ENCODE data around the gene MMD.
"Not testable (repeated sequence)": the region's sequence is repeated elsewhere in the genome, so short reads cannot be mapped to it uniquely, and the experiment has no call there.

Gene MMD

DNA sequence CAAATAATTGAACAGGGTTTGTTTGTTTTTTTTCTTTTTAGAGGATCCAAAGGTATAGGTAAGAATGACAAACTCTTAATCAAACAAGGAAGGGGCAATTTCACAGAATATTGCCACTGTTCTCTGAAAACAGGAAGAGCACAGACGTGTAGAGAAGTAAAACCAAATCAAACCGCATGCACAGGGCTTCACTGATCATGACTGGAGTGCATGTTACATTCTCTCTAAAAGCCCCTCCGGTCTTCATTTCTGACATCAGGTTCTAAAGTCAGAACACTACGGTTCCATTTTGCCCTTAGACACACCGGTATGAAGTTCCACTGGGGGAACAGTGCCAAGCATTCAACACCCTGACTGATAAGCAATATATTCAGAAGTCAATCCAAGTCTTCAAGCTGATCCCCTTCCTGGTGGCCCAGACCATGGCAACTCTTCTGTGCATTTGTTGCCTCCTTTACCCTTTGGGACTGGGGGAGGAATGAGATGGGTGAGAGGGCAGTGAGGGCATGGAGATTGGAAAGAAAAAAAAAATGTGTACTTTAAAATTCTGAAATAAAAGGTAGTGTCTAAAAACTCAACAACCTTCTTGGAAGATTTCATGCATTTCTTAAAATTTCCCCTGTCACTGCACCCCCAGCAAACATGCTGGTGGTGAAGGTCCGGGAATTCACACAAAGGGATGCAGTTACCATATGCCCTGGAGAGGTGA lies 1.4 kb downstream of the MMD start:
- peak; percentile 17 for DNase-seq (ENCODE audit: low read depth)

DNA sequence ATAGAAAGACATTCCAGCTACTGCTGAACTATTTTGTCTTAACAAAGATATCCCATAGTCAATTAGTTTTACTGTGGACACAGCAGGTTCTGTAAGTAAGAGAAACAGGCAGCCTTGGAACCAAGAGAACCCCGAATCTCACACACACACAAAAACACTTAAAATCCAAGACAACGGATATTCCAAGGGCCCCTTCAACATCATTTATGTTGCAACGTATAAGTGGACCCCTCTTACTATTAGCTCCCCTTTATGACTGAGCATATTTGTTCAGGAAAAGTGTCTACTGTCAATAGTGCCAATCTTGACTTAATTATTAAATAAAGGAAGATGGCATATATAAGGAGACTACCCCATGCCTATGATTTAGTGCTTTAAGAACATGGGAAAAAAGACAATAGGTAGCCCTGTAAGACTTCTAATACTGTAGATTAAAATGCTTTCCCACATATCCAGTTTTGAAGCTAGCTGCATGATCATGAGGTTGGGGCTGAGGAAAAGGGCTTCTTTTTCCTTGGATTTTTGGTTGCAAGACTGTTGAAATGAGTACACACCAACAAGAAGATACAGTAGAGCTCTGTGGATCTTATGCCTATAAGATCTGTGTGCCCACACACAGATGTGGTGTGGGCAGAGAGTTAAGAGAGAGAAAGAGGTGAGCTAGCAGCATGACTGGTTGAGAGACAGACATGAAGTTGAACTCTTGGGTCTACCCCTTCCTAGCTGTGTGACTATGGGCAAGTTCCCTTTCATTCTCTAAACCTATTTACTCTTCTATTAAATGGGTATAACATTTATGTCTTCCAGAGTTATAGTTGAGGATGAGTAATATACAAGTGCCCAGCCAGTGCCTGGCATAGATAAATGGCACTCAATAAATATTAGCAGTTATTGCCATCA lies 3.0 kb downstream of the MMD start:
- DNase-seq (ENCODE audit: low read depth) = no peak

DNA sequence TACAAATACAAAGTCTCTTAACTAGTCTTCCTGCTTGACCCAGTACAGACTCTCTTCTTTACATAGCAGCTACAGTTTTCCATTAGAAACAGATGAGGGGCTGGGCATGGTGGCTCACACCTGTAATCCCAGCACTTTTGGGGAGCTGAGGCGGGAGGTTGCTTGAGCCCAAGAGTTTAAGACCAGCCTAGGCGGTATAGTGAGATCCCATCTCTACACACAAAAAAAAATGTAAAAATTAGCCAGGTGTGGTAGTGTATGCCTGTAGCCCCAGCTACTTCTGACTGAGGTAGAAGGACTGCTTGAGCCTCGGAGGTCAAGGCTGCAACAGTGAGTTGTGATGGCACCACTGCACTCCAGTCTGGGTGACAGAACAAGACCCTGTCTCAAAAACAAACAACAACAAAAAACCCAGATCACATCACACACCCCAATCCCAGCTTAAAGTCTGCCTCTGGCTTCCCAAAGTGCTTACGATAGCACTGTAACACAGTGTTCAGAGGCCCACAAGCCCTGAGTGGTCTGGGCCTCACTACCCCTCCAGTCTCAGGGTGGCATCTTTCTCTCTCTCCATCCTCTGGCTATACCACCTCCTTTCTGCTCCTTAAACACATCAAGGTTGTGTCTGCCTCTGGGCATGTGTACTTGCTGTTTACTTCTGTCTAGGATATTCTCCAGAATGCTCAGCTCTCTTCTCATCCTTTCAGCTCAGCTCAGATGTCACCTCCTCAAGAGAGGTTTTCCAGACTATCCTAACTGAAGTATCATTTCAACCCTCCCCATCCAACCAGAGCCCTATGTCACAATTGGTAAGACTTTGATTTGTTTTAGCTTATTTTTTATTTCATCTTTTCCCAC lies 4.0 kb downstream of the MMD start:
- DNase-seq (ENCODE audit: low read depth) = no peak

DNA sequence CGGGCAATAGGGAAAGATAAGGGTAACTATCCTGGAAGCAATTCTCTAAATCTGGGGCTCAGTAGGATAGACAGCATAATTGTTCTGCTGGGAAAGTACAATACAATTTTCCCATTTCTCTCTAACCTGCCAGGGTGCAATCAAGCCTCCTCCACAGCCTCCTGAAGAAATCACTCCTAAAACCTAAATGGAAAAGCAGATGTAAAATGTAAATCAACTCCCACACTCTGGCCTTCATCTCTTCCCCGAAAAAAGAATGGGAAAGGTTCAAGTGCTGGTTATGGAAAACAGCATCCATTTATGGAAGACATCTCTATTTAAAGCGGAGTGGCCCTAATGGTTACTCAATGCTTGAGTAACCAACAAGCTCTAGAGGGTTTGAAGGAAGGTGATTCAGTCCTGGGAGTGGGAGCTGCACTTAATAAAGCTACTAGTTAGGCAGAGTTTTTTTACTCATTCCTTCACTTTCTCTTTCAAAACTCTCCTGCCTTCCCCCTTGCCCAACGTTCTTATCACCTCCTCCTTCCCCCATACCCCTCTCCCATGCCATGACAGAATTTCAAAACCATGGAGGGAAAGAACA lies 5.1 kb downstream of the MMD start:
- DNase-seq (ENCODE audit: low read depth) = no peak

DNA sequence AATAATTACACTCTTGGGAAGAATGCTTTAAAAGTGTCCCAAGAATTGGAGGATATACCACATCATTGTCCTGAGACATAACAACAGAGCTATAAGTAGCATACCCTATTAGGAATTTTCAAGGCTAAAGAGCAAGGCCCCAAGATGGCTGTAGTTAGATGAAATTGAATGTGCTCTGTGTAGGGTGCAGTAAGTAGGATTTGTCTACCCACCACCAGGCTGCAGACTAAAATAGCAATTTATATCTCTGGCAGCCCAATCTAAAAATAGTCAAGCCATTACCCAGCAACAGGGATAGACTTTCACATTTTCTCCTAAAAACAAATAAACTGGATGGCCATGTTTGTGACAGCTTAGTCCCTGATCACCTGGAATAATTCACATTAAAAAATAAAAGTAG lies 5.6 kb downstream of the MMD start:
- no peak for DNase-seq (ENCODE audit: low read depth)

DNA sequence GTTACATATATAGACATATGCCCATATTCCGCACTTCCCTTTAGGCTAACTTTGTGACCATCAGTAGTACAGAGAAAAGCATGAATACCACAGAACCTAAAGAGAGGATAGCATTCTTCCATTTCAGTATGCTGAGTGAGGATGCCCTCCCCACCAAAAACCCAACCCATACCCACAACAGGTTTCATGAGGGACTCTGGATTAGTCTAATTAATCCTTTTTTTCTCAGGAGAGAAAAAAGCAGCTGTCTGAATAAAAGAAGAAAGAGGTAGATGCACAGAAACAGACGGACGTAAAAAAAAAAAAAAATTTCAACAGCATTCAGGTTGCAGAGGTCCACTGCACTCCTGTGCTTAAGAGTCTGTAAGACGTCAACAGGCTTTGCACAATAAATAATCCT lies 6.7 kb downstream of the MMD start:
- DNase-seq (ENCODE audit: low read depth) = no peak

DNA sequence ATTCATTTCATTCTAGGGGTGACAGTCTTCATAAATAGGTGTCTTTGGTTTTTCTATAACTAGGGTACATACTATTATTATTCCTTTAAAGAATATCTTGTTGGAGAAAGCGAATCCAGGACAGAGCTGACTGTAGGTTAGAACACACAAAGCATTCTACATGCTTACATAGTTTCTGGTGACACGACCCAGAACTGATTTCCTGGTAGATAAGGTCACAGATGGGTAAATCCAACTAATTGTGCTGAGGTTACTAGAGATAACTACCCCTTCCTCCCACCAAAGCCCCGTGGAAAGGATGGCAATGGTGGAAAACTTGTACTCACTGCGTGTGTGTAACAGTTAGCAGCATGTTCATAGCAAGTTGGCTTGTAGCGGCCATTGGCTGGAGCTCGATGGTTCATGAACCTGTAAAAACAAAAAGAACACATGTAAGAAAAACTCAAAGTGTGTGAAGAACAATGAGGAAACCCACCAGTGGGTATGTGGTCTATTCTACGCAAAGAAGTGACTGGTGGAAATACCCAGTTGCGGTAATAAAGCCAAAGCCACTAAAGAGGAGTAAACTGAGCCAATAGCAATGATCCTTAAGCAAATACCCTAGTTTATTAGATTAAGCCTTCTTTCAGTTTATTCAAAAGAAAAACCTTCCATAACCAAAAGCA lies 7.7 kb downstream of the MMD start:
- no peak for DNase-seq (ENCODE audit: low read depth)

DNA sequence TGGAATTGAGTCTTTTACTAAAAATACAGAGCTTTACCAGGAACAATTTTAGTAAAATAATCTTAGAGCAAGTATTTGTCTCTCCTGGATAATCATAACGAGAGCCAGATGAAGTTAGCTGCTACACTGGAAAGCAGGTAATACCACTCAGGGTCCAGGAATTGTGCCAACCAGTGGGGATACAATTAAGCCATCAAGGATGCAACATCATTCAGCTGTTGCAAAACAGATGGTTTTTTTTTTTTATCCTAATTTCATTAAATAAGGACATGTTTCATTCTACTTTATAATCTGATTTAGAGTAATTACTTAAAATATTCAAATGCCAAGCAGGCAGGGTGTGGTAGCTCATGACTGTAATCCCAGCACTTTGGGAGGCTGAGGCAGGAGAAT lies 10.2 kb downstream of the MMD start:
- DNase-seq (ENCODE audit: low read depth) = no peak

DNA sequence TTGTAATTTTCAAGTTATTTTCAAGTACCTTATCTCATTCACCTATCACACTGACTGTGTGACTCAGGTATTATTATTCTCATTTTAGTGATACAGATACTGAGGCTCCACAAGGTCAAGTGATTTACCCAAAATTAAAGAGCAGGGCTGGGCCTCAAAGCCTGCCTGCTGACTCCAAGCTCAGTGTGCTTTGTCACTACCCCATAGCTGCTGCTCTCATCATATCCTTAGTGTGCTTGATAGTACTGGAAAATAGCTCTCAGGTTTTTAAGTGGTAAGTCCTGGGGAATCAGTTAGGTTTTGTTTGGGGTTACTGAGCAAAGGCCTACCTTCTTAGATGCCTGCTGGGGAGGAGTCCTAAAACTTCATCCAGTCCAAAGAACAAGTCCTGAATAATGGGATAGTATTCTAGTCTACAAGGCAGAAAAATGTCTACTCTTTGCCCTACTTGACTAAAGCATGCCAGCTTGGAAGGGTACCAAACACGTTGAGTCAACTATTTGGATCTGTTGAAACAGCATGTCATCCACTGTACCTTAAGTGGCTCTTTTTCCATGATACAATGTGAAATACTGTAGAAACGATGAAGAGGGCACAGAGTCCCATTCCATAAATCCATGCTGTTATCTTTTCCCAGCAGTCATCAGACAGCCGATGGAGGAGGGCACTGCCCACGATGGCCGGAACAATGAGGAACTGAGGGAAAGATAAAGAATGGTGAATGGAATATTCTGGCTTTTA lies 10.7 kb downstream of the MMD start:
- DNase-seq (ENCODE audit: low read depth) = no peak

DNA sequence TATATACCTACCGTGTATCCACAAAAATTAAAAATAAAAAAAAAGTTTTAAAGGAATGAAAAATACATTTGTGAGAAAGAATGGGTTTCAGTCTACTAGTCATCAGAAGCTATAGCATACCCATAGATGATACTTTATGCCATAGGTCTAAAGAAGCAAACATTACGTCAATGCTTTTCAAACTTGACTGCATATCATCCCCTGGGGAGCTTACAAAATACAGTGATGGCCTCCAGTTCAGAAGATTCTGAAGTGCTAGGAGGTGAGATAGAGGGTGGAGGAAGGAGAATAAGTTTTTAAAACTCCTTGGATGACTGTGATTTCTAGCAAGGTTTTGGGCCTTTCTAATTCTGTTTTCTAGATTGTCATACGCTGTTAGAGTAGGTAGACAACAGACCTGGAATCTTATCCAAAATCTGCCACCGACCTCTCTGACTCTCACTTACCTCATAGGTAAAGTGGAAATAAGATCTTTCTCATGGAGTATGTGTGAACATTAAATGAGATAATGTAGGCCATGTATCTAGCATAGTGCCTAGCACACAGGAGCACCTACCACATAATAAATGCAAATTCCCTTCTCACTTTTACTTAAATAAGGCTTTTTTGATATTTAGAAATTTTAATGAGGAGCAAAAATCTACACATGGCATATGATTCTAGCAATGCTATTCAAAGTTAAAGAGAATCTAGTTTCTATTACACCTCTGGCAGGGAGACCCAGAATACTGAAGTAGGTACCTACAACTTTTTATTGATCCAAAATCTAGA lies 12.4 kb downstream of the MMD start:
- DNase-seq (ENCODE audit: low read depth) = no peak

DNA sequence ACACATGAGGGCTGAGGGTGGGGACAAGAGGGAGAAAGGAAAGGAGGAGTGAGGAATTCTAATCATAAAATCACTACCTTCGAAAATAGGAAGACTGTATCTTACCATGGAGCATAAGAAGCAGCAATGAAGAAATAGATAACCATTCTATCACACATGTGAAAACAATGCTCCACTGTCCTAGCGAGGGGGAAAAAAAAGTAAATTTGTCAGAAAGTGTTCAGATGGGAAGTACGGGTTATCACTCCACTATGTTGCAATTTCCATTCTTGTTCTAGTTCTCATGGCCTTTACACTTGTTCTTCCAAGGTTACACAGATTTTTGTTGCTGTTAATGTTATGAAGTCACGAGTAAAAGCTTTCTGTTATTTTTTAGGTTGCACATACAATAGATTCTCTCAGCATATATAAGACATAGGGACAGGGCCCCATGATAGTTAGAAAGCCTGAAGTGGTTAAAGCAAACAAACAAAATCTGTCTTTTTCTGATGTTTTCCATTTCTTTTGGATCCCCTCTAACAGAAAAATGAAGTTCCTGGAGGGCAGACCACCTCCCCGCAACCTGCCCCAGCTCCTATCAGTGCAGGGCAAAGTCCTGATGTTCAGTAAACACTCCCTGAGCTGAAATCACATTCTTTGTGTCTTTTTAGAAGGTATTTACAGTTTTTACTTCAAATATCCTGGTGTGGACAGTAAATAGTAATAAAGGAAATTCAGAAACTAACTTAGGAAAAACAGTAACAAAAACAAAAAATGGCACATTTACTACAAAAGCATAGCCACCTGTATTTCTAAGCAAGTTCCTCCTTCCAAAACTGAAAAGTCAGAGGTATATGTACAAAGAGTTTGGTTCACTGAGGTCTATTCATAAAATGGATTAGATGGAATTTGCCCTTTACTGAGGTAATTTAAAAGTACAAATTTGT lies 13.7 kb downstream of the MMD start:
- DNase-seq (ENCODE audit: low read depth) = no peak

DNA sequence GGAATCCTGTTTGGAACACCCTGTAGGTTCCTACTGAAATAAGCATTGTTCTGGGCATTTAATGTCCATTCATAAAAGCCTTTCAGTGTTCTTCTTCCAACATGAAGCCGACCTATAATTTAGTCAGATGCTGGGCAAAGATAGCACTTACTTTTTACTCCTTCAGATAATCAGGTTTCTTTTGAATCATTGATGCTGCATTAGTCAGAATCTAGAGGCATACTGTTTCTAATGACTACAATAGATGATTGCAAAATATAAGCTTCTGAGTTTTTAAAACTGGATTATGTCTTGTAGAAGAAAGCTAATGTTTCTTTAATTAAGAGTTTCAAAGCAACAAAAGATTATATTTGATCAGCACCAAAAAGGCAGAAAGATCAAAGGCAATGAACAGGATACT lies 16.0 kb downstream of the MMD start:
- no peak for DNase-seq (ENCODE audit: low read depth)

DNA sequence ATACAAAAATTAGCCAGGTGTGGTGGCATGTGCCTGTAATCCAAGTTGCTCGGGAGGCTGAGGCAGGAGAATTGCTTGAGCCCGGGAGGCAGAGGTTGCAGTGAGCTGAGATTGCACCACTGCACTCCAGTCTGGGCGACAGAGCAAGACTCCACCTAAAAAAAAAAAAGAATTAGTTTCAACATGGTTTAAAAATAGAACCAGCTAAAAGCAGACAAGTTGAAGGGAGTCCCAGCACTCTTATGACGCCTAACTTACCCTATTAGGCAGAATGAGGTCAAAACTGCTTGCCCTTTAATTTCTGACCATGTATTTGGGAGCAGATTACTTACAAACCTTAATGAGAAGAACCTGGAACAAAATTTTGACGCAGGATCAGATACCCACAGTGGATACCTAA lies 17.4 kb downstream of the MMD start:
- not testable (repeated sequence) for DNase-seq (ENCODE audit: low read depth)

DNA sequence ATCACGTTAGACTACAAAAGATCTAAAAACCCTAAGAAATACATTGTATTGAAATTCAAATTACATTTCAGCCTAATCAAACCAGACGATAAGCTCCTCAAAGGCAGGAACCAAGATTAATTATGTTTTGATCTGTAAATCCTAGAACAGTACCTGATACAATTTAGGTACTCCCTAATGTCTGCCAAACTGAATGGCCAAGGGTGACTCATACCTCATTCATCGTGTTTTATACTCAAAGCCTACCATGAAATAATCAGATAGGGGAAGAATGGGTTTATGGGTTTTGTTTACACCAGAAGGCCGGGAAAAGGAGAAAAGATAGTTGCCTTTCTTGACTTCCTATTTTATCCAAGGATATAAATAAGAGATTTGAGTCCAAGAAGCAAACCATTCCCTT lies 19.3 kb downstream of the MMD start:
- DNase-seq (ENCODE audit: low read depth) = no peak

DNA sequence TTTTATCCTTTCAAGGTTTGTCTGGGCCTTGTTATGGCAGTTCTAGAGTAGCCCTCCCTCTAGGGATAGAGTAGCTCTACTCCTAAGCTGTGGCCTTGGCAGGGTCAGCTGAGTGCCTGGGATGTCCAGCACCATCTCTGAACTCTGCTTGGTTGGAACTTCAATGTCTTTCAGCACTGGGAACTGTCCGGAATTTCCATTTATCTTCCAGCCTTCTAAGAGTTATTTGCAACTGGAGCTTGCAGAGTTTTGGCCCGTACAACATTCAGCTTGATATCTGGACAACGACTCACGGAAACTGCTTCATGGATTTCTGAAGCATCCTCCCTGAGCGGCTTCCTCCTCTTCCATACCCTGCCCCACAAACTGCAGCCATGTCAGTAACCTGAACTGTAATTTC lies 22.9 kb downstream of the MMD start:
- DNase-seq (ENCODE audit: low read depth) = no peak

DNA sequence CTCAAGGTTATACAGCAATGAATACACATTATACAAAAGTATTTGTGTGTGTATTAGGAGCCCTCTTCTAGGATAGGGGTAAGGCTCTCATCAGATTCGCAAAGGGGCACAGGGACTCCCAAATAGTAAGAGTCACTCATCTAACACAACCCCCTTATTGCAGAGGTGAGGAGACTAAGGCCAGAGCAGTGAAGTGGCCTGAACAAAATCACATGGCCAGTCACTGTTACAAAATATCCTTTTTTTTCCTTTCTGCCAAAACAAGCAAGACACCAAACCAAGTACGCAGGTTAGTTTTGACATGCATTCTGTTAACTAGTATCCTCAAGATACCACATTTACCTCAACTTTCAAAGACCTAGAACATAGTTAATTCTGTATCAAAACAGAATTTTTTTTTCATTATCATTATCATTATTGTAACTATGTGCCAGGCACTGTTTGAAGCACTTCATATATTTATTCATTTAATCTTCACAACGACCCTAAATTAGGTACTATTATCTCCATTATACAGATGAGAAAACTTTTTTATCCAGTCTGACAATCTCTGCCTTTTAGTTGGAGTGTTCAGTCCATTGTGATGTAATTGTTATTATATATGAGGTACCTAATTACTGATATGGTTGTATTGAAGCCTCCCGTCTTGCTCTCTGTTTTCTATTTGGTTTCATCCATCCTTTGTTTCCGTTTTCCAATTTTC lies 25.7 kb downstream of the MMD start:
- no peak for DNase-seq (ENCODE audit: low read depth)

DNA sequence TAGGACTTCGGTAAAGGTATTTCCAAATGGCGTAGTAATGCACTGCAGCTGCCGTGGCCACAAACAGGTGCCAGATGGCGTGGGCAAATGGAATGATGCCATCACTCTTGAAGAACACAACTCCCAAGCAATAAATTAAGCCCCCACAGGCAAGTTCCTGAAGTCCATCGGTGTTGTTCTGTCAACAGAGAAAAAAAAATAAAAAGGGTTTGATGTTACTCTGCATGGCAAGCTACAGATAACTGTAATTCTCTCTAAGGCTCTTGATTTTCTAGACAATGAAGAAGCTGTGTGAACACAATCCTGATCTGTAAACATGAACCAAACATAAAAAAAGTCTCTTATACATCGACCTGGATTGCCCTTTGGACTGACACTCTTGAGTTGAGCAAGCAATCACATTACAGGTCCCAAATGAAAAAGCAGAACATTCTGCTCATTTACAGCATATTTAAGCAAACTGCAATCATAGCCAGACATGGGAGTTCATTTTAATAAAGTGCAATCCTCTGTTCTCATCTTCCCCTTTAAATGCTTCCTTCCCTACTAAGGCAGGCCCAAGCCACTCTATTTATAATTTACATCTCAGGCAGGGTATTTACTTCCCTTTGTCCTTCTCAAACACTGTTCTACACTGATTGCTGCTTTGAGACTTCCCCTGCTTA lies 27.1 kb downstream of the MMD start:
- no peak for DNase-seq (ENCODE audit: low read depth)
